ENCODE data around the gene UBA6. TPM values are rescaled to one million over a fixed set of nuclear protein-coding genes. Genes with fewer than 3 reads are reported as not detected.

UBA6 gene
- total and polyA plus RNA-seq, 4 donors = 46.6 to 91.0 (median 64.5) TPM

GRCh38 chr4:67727124-67727850 lies 26.3 kb upstream of the UBA6 start:
- WGBS (ENCODE audit: insufficient coverage) = 92% methylated on average over 1 of the region's 4 CpGs

DNA sequence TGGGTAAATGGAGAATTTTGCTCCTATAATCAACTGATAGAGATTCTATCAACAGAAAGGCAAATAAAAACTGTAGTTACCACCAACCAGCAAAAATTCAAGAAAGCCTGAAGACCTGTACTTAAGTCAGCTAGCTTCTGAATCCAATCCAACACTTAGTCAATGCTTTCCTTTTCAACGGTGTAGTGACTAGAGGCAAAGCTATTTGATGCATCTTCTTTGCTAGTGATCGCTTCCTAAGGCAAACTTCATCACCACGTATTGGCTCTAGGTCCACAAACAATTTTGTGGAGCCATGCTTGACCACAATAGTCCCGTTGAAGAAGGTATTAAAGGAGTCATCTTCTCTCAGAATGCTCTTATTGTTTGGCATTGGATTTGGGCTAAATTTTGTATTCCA lies 25.0 kb upstream of the UBA6 start:
- 87% methylated on average over 3 of the region's 4 CpGs for WGBS (ENCODE audit: insufficient coverage)
- Histone ChIP-seq H3K4me3 (ENCODE audit: low read depth, low read length) (no peak overlapping the region), H3K36me3 (ENCODE audit: control insufficient read depth, insufficient read depth, low read length) (peaks cover 5% of the 10 kb centered on the region), H3K4me1 (ENCODE audit: control insufficient read depth, insufficient read depth, low read length) (no peaks in the 10 kb centered on the region), H3K27ac (ENCODE audit: low read depth, low read length) (no peak overlapping the region), H3K9me3 (ENCODE audit: control insufficient read depth, insufficient read depth, low read length) (peaks cover 3% of the 10 kb centered on the region), H3K27me3 (ENCODE audit: control insufficient read depth, insufficient read depth, low read length) (no peaks in the 10 kb centered on the region)
- DNase-seq (ENCODE audit: low read depth in 4 of 6, low spot score in 6 of 6) = no peak

More at GRCh38 chr4:67727124-67727850, 26.3 kb upstream of the UBA6 start:
- H3K36me3 ChIP-seq (ENCODE audit: control insufficient read depth, insufficient read depth, low read length) = peaks cover 3% of the 10 kb centered on the region
- no peak overlapping the region for H3K27ac ChIP-seq (ENCODE audit: low read depth, low read length)
- no peak for DNase-seq (ENCODE audit: low read depth in 4 of 6, low spot score in 6 of 6)
- H3K4me1 ChIP-seq (ENCODE audit: control insufficient read depth, insufficient read depth, low read length) = no peaks in the 10 kb centered on the region
- no peak overlapping the region for H3K4me3 ChIP-seq (ENCODE audit: low read depth, low read length)
- H3K27me3 ChIP-seq (ENCODE audit: control insufficient read depth, insufficient read depth, low read length) = no peaks in the 10 kb centered on the region
- peaks cover 3% of the 10 kb centered on the region for H3K9me3 ChIP-seq (ENCODE audit: control insufficient read depth, insufficient read depth, low read length)

DNA sequence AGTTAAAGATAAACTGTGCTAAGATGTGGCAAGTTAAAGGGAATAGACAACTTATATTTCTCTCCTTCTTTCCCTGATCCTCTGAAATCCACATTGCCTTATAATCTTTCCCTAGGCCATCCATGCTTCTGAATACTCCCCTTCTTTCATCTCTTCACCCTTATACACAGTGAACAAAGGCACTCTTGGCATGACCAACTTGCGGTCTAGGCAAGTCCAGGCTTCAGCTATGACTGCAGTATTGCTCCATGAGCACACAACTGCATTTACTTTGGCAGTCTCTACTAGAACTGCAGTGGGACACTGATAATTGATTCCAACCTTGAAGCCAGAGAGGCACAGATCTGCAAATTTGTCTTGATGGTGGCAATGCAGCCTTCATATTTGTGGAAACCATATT lies 24.2 kb upstream of the UBA6 start:
- Histone ChIP-seq H3K9me3 (ENCODE audit: control insufficient read depth, insufficient read depth, low read length) (peaks cover 3% of the 10 kb centered on the region), H3K36me3 (ENCODE audit: control insufficient read depth, insufficient read depth, low read length) (peaks cover 10% of the 10 kb centered on the region)
- WGBS (ENCODE audit: insufficient coverage) = 100% methylated on average over 1 of the region's 1 CpG

GRCh38 chr4:67723949-67724348 lies 23.0 kb upstream of the UBA6 start:
- DNase-seq (ENCODE audit: low read depth in 4 of 6, low spot score in 6 of 6) = no peak
- WGBS (ENCODE audit: insufficient coverage) = 87% methylated on average over 5 of the region's 10 CpGs
- Histone ChIP-seq H3K4me3 (ENCODE audit: low read depth, low read length) (no peak overlapping the region), H3K4me1 (ENCODE audit: control insufficient read depth, insufficient read depth, low read length) (no peaks in the 10 kb centered on the region), H3K36me3 (ENCODE audit: control insufficient read depth, insufficient read depth, low read length) (peaks cover 10% of the 10 kb centered on the region), H3K9me3 (ENCODE audit: control insufficient read depth, insufficient read depth, low read length) (peaks cover 3% of the 10 kb centered on the region), H3K27ac (ENCODE audit: low read depth, low read length) (no peak overlapping the region), H3K27me3 (ENCODE audit: control insufficient read depth, insufficient read depth, low read length) (no peaks in the 10 kb centered on the region)

More for the DNA sequence above, 24.2 kb upstream of the UBA6 start:
- DNase-seq (ENCODE audit: low read depth in 4 of 6, low spot score in 6 of 6) = no peak
- Histone ChIP-seq H3K4me1 (ENCODE audit: control insufficient read depth, insufficient read depth, low read length) (no peaks in the 10 kb centered on the region), H3K4me3 (ENCODE audit: low read depth, low read length) (no peak overlapping the region), H3K27me3 (ENCODE audit: control insufficient read depth, insufficient read depth, low read length) (no peaks in the 10 kb centered on the region), H3K27ac (ENCODE audit: low read depth, low read length) (no peak overlapping the region)

DNA sequence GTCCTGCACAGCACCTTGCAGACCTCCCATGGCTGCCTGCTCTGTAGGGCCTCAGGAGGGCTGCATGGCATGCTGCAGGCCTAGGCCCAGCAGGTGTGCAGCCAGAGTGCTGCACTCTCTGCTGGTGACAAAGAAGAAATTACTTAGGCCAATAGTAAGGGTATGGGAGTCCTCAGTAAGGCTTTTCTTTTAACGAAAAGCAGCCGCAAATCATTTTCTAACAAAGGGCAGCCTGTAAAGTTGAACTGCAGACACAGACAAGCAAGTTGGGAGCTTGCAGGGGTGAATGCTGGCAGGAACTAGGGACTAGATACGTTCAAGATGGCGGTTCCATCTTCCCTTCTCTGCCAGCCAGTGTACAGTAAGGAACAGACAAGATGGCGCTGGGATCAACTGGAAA lies 22.4 kb upstream of the UBA6 start:
- whole genome bisulfite sequencing (ENCODE audit: insufficient coverage) = 55% methylated on average over 4 of the region's 5 CpGs
- Histone ChIP-seq H3K27me3 (ENCODE audit: control insufficient read depth, insufficient read depth, low read length) (no peaks in the 10 kb centered on the region), H3K9me3 (ENCODE audit: control insufficient read depth, insufficient read depth, low read length) (peaks cover 3% of the 10 kb centered on the region), H3K36me3 (ENCODE audit: control insufficient read depth, insufficient read depth, low read length) (peaks cover 10% of the 10 kb centered on the region), H3K27ac (ENCODE audit: low read depth, low read length) (no peak overlapping the region), H3K4me3 (ENCODE audit: low read depth, low read length) (no peak overlapping the region), H3K4me1 (ENCODE audit: control insufficient read depth, insufficient read depth, low read length) (no peaks in the 10 kb centered on the region)
- no peak for DNase-seq (ENCODE audit: low read depth in 4 of 6, low spot score in 6 of 6)

DNA sequence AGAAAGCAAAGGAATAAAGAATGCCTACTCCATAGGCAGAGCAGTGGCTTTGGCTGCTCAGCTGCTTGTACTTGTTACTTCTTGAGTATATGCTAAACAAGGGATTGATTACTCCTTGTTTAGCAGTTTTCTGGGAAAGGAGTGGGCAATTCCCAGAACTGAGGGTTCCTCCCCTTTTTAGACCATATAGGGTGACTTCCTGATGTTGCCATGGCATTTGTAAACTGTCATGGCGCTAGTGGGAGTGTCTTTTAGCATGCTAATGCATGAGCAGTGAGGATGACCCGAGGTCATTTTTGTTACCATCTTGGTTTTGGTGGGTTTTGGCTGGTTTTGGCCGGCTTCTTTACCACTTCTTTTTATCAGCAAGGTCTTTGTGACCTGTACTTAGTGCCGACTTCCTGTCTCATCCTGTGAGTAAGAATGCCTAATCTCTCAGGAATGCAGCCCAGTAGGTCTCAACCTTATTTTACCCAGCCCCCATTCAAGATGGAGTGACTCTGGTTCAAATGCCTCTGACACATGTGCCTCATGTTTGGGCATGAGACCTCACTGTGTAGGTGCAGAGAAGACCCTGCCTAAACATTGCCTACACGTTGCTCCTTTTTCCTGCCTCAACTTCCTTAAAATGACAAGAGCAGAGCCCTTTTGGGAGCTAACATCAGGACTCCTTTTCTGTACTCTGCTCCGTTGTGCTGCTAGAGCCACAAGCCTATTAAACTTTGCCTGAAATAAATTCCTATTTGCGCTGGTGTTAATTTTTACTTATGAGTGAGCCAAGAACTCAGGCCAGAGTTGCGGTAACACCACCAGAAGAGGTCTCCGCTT lies 21.0 kb upstream of the UBA6 start:
- Histone ChIP-seq H3K36me3 (ENCODE audit: control insufficient read depth, insufficient read depth, low read length) (peaks cover 10% of the 10 kb centered on the region), H3K9me3 (ENCODE audit: control insufficient read depth, insufficient read depth, low read length) (no peaks in the 10 kb centered on the region), H3K27ac (ENCODE audit: low read depth, low read length) (no peak overlapping the region), H3K4me1 (ENCODE audit: control insufficient read depth, insufficient read depth, low read length) (no peaks in the 10 kb centered on the region), H3K27me3 (ENCODE audit: control insufficient read depth, insufficient read depth, low read length) (no peaks in the 10 kb centered on the region), H3K4me3 (ENCODE audit: low read depth, low read length) (no peak overlapping the region)
- 97% methylated on average over 5 of the region's 9 CpGs for WGBS (ENCODE audit: insufficient coverage)
- DNase-seq (ENCODE audit: low read depth in 4 of 6, low spot score in 6 of 6) = no peak

DNA sequence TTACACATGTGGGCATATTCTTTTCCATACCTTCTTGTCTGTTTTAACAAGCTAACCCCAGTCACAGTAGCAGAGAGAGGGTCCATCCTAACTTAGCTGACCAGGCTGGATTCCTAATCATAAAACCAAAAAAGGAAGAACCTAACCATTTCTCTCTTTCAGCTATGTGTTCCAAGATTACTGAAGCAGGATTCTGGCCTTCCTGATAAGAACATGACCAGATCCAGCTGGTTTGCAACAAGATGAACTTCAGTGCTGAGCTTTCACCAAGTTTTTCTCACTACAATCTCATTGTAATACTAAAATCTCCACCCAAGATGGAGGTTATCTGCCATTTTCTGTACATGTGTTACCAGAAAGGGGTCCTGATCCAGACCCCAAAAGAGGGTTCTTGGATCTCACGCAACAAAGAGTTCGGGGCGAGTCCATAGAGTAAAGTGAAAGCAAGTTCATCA lies 20.4 kb upstream of the UBA6 start:
- no peak overlapping the region for H3K27ac ChIP-seq (ENCODE audit: low read depth, low read length)
- whole genome bisulfite sequencing (ENCODE audit: insufficient coverage) = no CpG with 5 or more reads among the region's 3 CpGs
- no peaks in the 10 kb centered on the region for H3K27me3 ChIP-seq (ENCODE audit: control insufficient read depth, insufficient read depth, low read length)
- H3K36me3 ChIP-seq (ENCODE audit: control insufficient read depth, insufficient read depth, low read length) = peaks cover 15% of the 10 kb centered on the region
- H3K4me3 ChIP-seq (ENCODE audit: low read depth, low read length) = no peak overlapping the region
- no peak for DNase-seq (ENCODE audit: low read depth in 4 of 6, low spot score in 6 of 6)
- no peaks in the 10 kb centered on the region for H3K9me3 ChIP-seq (ENCODE audit: control insufficient read depth, insufficient read depth, low read length)
- H3K4me1 ChIP-seq (ENCODE audit: control insufficient read depth, insufficient read depth, low read length) = no peaks in the 10 kb centered on the region

GRCh38 chr4:67719953-67720617 lies 19.1 kb upstream of the UBA6 start:
- Histone ChIP-seq H3K4me1 (ENCODE audit: control insufficient read depth, insufficient read depth, low read length) (no peaks in the 10 kb centered on the region), H3K27me3 (ENCODE audit: control insufficient read depth, insufficient read depth, low read length) (no peaks in the 10 kb centered on the region), H3K4me3 (ENCODE audit: low read depth, low read length) (no peak overlapping the region), H3K36me3 (ENCODE audit: control insufficient read depth, insufficient read depth, low read length) (peaks cover 18% of the 10 kb centered on the region), H3K27ac (ENCODE audit: low read depth, low read length) (no peak overlapping the region), H3K9me3 (ENCODE audit: control insufficient read depth, insufficient read depth, low read length) (no peaks in the 10 kb centered on the region)
- 100% methylated on average over 3 of the region's 3 CpGs for WGBS (ENCODE audit: insufficient coverage)
- no peak for DNase-seq (ENCODE audit: low read depth in 4 of 6, low spot score in 6 of 6)

DNA sequence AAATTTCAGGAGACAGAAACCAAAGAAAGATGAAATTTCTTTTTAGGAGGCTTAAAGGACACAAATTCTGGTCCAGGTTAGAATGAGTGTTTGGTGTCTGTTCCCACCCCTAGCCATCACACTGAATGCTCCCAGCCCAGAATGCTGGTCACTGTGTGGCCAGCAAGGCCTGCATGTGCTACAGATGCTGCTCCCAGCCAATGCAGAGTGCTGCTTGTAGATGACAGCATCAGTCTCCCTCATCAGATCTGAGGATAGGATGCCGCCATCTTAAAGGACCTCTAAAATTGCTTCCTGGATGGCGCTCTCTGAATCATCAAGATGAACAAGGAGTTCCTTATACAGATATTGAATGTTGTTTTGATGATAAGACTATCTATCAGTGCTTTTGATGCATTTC lies 17.9 kb upstream of the UBA6 start:
- Histone ChIP-seq H3K27ac (ENCODE audit: low read depth, low read length) (no peak overlapping the region), H3K27me3 (ENCODE audit: control insufficient read depth, insufficient read depth, low read length) (no peaks in the 10 kb centered on the region), H3K9me3 (ENCODE audit: control insufficient read depth, insufficient read depth, low read length) (no peaks in the 10 kb centered on the region), H3K4me1 (ENCODE audit: control insufficient read depth, insufficient read depth, low read length) (no peaks in the 10 kb centered on the region), H3K4me3 (ENCODE audit: low read depth, low read length) (no peak overlapping the region), H3K36me3 (ENCODE audit: control insufficient read depth, insufficient read depth, low read length) (peaks cover 15% of the 10 kb centered on the region)
- 100% methylated on average over 2 of the region's 2 CpGs for WGBS (ENCODE audit: insufficient coverage)
- DNase-seq (ENCODE audit: low read depth in 4 of 6, low spot score in 6 of 6) = no peak

Data from spinal cord (tissue), 10 donors.